ENCODE data around the gene ATP4B.
"Not testable (repeated sequence)": the region's sequence is repeated elsewhere in the genome, so short reads cannot be mapped to it uniquely, and the experiment has no call there.

Gene ATP4B

GRCh38 chr13:113624235-113624587 is 33.8 kb downstream of the ATP4B start:
- DNase-seq = no peak

GRCh38 chr13:113623491-113624234 is 34.3 kb downstream of the ATP4B start:
- DNase-seq = peak; percentile 25

- no peak for DNase-seq
Observed at GRCh38 chr13:113622791-113623490, 35.1 kb downstream of the ATP4B start.

GRCh38 chr13:113621986-113622550 is 35.9 kb downstream of the ATP4B start:
- DNase-seq = not testable (repeated sequence)

- DNase-seq = not testable (repeated sequence)
Observed at GRCh38 chr13:113621498-113621897, 36.5 kb downstream of the ATP4B start.

- no peak for DNase-seq
Observed at GRCh38 chr13:113621046-113621445, 37.0 kb downstream of the ATP4B start.

GRCh38 chr13:113620036-113620796 is 37.8 kb downstream of the ATP4B start:
- no peak for DNase-seq

GRCh38 chr13:113618455-113618854 is 39.5 kb downstream of the ATP4B start:
- DNase-seq = no peak

GRCh38 chr13:113617961-113618360 is 40.0 kb downstream of the ATP4B start:
- no peak for DNase-seq

GRCh38 chr13:113616991-113617749 is 40.8 kb downstream of the ATP4B start:
- peak; percentile 21 for DNase-seq

GRCh38 chr13:113616281-113616906 is 41.6 kb downstream of the ATP4B start:
- DNase-seq = no peak

GRCh38 chr13:113613789-113614379 is 44.1 kb downstream of the ATP4B start:
- no peak for DNase-seq

GRCh38 chr13:113612607-113613006 is 45.4 kb downstream of the ATP4B start:
- no peak for DNase-seq

GRCh38 chr13:113611996-113612395 is 46.0 kb downstream of the ATP4B start:
- no peak for DNase-seq

GRCh38 chr13:113610266-113610665 is 47.7 kb downstream of the ATP4B start:
- DNase-seq = no peak

- no peak for DNase-seq
Observed at GRCh38 chr13:113609616-113610015, 48.4 kb downstream of the ATP4B start.

GRCh38 chr13:113608967-113609533 is 48.9 kb downstream of the ATP4B start:
- DNase-seq = no peak

- no peak for DNase-seq
Observed at GRCh38 chr13:113607889-113608635, 49.9 kb downstream of the ATP4B start.

- DNase-seq = no peak
Observed at GRCh38 chr13:113607056-113607888, 50.7 kb downstream of the ATP4B start.
